Mesodermal cell (in vitro differentiated cells): ENCODE data around the gene HYAL2. TPM values are rescaled to one million over a fixed set of nuclear protein-coding genes. Genes with fewer than 3 reads are reported as not detected.

ENCODE experiments used
- H3K27ac ChIP-seq: 2 replicates; pipeline ENCODE4 v1.7.0; 2013; ENCODE audit warnings: mild to moderate bottlenecking, low read depth, low read length, moderate library complexity; ENCODE audit not compliant: severe bottlenecking
- H3K36me3 ChIP-seq: 2 replicates; pipeline ENCODE4 v1.7.1; 2013; ENCODE audit warnings: mild to moderate bottlenecking, low read length, moderate library complexity; ENCODE audit not compliant: control insufficient read depth, insufficient read depth
- H3K4me1 ChIP-seq: one replicate; pipeline ENCODE4 v1.7.1; 2013; ENCODE audit warnings: mild to moderate bottlenecking, low read length; ENCODE audit not compliant: insufficient read depth, control insufficient read depth, poor library complexity, severe bottlenecking
- H3K4me3 ChIP-seq: 2 replicates; pipeline ENCODE4 v1.7.0; 2013; ENCODE audit warnings: low read length, control low read depth, mild to moderate bottlenecking; ENCODE audit not compliant: insufficient read depth, poor library complexity, severe bottlenecking; ENCODE audit errors: extremely low read depth
- H3K9me3 ChIP-seq: 2 replicates; pipeline ENCODE4 v1.7.1; 2013; ENCODE audit warnings: mild to moderate bottlenecking, low read length, moderate library complexity; ENCODE audit not compliant: control insufficient read depth
- WGBS, 2 experiments: methylation state at CpG; one replicate each; pipeline ENCODE4 v1.1.5; 2013; ENCODE audit warnings: missing lambda C conversion rate in 2 of 2; ENCODE audit not compliant: insufficient coverage in 2 of 2; 5-methylcytosine and 5-hydroxymethylcytosine counted together
- polyA plus RNA-seq, 2 experiments: library from polyadenylated mRNA; stranded (reverse); fragments of 50-300 nt; gene quantifications; one replicate each; pipeline ENCODE4 v1.2.3, GENCODE V29; 2013

HYAL2 gene
- 111 TPM for polyA plus RNA-seq (2013, experiment 1 of 2)
- 77.9 TPM for polyA plus RNA-seq (2013, experiment 2 of 2)

DNA sequence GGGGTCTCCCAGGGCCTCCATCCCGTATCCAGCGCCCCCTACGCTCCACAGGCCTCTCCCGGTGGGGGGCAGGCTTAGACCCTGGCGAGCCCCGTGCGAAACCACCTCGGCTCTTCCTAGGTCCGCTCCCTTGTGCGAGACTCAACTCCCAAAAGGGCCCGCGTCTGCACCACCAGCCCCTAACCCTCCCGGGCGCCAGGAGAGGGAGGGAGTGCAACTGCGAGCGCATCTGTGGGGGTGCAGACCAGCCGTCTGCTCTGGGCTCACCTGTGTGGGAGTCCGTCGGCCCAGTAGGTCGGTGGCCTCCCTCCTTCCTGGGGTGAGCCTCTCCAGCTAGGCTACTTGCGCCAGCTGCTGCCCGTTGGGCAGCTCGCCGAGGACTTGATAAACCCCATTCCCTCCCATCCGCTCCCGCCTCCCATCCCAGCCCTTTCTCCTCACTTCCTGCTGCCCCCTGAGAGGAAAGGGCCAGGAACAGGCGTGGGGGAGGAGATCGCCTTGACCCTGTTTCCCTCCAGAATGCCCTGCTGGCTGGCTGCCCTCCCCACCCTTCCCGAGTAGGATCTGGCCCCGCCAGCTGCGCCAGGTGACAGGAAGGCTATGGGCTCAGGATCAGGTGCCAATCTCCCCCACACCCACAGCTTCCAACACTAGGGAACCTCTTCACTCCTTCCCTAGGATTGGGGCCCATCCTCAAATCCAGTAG is at the start of gene HYAL2:
Gene HYAL2, minus strand, starts transcription at position 360 of the 706 bp plus-strand sequence. CDS start 2,256 bp downstream, outside the sequence.
- H3K9me3 ChIP-seq, result no peaks in the 10 kb centered on the region
- peak within 1 kb of the TSS; percentile 81 for H3K4me3 ChIP-seq
- H3K27ac ChIP-seq, result peak within 1 kb of the TSS; percentile 99
- 22 to 25% methylated on average over 13 to 23 of the region's 31 CpGs for WGBS, 2 experiments
- H3K4me1 ChIP-seq, result peaks cover 56% of the 10 kb centered on the region
- H3K36me3 ChIP-seq, result peaks cover 53% of the 10 kb centered on the region

GRCh38 chr3:50371133-50371685 is 48.7 kb upstream of the HYAL2 start:
- 94 to 97% methylated on average over 3 of the region's 3 CpGs for WGBS, 2 experiments
- no peaks in the 10 kb centered on the region for H3K9me3 ChIP-seq
- no peak overlapping the region for H3K4me3 ChIP-seq
- H3K27ac ChIP-seq, result no peak overlapping the region
- peaks cover 2% of the 10 kb centered on the region for H3K4me1 ChIP-seq
- no peaks in the 10 kb centered on the region for H3K36me3 ChIP-seq

- Histone ChIP-seq H3K4me1 (peaks cover 2% of the 10 kb centered on the region), H3K27ac (no peak overlapping the region), H3K4me3 (no peak overlapping the region), H3K9me3 (no peaks in the 10 kb centered on the region), H3K36me3 (no peaks in the 10 kb centered on the region)
- WGBS, 2 experiments, result 74 to 75% methylated on average over 8 to 10 of the region's 14 CpGs
Measured at GRCh38 chr3:50370594-50370993, 48.0 kb upstream of the HYAL2 start.

DNA sequence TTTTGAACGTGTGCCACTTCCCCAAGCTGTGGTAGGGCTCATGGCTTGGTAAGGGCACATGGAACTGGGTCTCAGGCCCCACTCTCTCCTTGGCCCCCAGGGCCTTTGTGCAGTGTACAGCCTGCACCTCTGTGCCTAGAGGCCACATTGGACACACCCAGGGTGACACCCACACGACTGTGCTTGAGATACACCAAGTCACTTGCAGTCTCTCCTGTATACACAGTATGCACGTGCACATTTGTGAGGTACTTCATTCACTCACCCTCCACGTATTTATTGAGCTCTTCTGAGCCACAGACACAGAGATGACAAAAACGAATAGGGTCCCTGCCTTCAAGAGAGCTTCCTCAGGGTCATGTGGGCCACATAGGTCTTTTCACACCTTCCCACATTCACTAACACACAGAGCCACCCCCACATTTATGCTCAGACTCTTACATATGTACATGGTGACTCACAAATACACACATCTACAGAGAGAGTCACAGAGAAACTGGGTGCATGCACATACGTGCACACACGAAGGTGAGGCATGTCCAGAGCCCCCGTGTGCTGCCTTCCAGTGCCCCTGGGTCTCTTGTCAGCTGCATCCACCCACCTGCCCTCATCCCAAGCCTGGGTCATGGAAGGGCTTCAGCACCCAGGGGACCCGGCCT is 46.6 kb upstream of the HYAL2 start:
- no peak overlapping the region for H3K4me3 ChIP-seq
- H3K9me3 ChIP-seq, result no peaks in the 10 kb centered on the region
- peaks cover 8% of the 10 kb centered on the region for H3K4me1 ChIP-seq
- no peaks in the 10 kb centered on the region for H3K36me3 ChIP-seq
- WGBS, 2 experiments, result 79 to 87% methylated on average over 9 of the region's 9 CpGs
- H3K27ac ChIP-seq, result no peak overlapping the region

GRCh38 chr3:50365842-50366220 is 43.3 kb upstream of the HYAL2 start:
- Histone ChIP-seq H3K27ac (no peak overlapping the region), H3K36me3 (no peaks in the 10 kb centered on the region), H3K9me3 (no peaks in the 10 kb centered on the region), H3K4me3 (peak overlapping the region; percentile 52), H3K4me1 (peaks cover 8% of the 10 kb centered on the region)
- WGBS, 2 experiments, result 77% methylated on average over 4 of the region's 5 CpGs; no CpG with 5 or more reads in 1 of the 2 experiments

GRCh38 chr3:50365080-50365841 is 42.7 kb upstream of the HYAL2 start:
- H3K9me3 ChIP-seq, result no peaks in the 10 kb centered on the region
- H3K27ac ChIP-seq, result no peak overlapping the region
- H3K4me3 ChIP-seq, result peak overlapping the region; percentile 52
- peaks cover 8% of the 10 kb centered on the region for H3K4me1 ChIP-seq
- no peaks in the 10 kb centered on the region for H3K36me3 ChIP-seq
- 7 to 12% methylated on average over 31 to 40 of the region's 53 CpGs for WGBS, 2 experiments

- WGBS, 2 experiments, result 15 to 19% methylated on average over 25 to 31 of the region's 48 CpGs
- Histone ChIP-seq H3K4me3 (peak overlapping the region; percentile 52), H3K9me3 (no peaks in the 10 kb centered on the region), H3K36me3 (no peaks in the 10 kb centered on the region), H3K27ac (peak overlapping the region; percentile 16), H3K4me1 (peaks cover 7% of the 10 kb centered on the region)
Measured at GRCh38 chr3:50364573-50365079, 42.1 kb upstream of the HYAL2 start.

- H3K4me3 ChIP-seq, result peak overlapping the region; percentile 85
- peaks cover 23% of the 10 kb centered on the region for H3K4me1 ChIP-seq
- WGBS, 2 experiments, result 40 to 64% methylated on average over 5 to 7 of the region's 8 CpGs
- peaks cover 34% of the 10 kb centered on the region for H3K36me3 ChIP-seq
- no peaks in the 10 kb centered on the region for H3K9me3 ChIP-seq
- H3K27ac ChIP-seq, result no peak overlapping the region
Measured at GRCh38 chr3:50359760-50360110, 37.2 kb upstream of the HYAL2 start.

DNA sequence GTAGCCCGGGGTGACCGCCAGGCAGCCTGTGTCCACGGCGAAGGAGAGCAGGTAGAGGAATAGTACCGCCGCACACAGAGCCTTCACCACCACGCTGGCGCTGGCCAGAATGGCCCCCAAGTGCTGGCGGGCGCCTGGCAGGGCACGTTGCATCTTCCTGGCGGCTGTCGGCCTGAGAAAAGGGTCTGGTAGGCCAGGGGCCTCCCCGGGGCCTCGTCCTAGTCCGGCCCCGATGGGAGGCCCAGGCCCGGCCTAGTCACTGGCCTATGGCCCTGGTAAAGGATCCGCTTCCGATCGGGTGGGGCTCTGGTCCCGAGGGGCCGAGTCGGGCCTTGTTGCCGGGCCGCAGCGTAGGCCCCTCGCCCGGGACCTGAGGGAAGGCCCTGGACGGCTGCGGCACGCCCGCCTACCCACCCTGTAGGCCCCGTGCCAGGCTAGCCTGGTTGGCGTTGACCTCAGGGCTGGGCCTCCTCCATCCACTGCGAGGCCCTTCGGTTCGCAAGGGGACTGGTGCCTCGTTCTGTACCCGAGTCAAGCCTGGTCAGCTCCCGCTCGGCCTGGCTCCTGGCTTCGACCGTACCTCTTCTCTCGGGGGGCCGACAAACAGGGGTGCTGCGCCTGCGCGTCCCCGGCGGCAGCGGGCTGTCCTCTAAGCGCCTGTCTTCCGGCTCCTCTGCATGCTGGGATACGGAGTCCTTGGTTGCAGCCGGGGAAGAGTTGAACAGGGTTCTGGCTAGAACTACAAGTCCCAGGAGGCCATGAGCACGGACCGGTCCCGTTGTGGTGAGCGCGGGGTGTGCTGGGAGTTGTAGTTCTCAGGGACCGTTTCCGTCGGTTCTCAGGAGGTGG is 36.6 kb upstream of the HYAL2 start, which contains the start of gene TMEM115:
Gene TMEM115, minus strand, starts transcription at position 611 of the 849 bp plus-strand sequence. Its CDS starts 458 bp downstream, at position 153.
- Histone ChIP-seq H3K4me1 (peaks cover 21% of the 10 kb centered on the region), H3K27ac (no peak within 1 kb of the TSS), H3K36me3 (peaks cover 40% of the 10 kb centered on the region), H3K4me3 (peak within 1 kb of the TSS; percentile 85), H3K9me3 (no peaks in the 10 kb centered on the region)
- 8 to 10% methylated on average over 53 to 60 of the region's 64 CpGs for WGBS, 2 experiments
